Upper lobe of left lung (tissue), 6 donors: Measurements from ENCODE around the gene DDA1. TPM values are rescaled to one million over a fixed set of nuclear protein-coding genes. Genes with fewer than 3 reads are reported as not detected.
A peak's percentile ranks its signal among the peaks of the same experiment; 100 is the strongest.
"Not testable (repeated sequence)": the region's sequence is repeated elsewhere in the genome, so short reads cannot be mapped to it uniquely, and the experiment has no call there.

Experiments used
- ATAC-seq, 2 donors: fragments of 200-7000 bp; cut with Tn5 transposase; one replicate each; pipeline ENCODE4 v1.9.1; 2022; ENCODE audit warnings: mild to moderate bottlenecking in 2 of 2, moderate library complexity in 2 of 2; ENCODE audit not compliant: low FRiP score in 2 of 2
- DNase-seq, 2 donors: peaks; one replicate each; pipeline ENCODE4 v3.0.0-alpha.2; 2019 to 2020
- H3K27ac ChIP-seq, 4 donors: fragments of 200-600 bp; sonication (generic); one replicate each; pipeline ENCODE4 v1.5.1; 2016 to 2019
- H3K27me3 ChIP-seq, 4 donors: fragments of 200-600 bp; sonication (generic); one replicate each; pipeline ENCODE4 v1.5.1; 2017 to 2019
- H3K36me3 ChIP-seq, 4 donors: fragments of 200-600 bp; sonication (generic); one replicate each; pipeline ENCODE4 v1.5.1; 2016 to 2019
- H3K4me1 ChIP-seq, 4 donors: fragments of 200-600 bp; sonication (generic); one replicate each; pipeline ENCODE4 v1.5.1; 2018 to 2019
- H3K4me3 ChIP-seq, 4 donors: fragments of 200-600 bp; sonication (generic); one replicate each; pipeline ENCODE4 v1.5.1; 2017 to 2019; ENCODE audit warnings: mild to moderate bottlenecking in 2 of 4, moderate library complexity in 1 of 4
- H3K9me3 ChIP-seq, 4 donors: fragments of 200-600 bp; sonication (generic); one replicate each; pipeline ENCODE4 v1.5.1; 2018 to 2019
- CTCF ChIP-seq, 6 experiments: fragments of 450-650 bp in 4 of 6; fragments of 200-600 bp in 2 of 6; sonication (generic) in 2 of 6; IDR thresholded peaks; one replicate each; pipeline ENCODE4 v1.5.1; 2016 to 2019; ENCODE audit warnings: antibody characterized with exemption in 6 of 6
- EP300 ChIP-seq, 4 donors: sonication (generic); formaldehyde crosslinking; IDR thresholded peaks; one replicate each; pipeline ENCODE4 v1.5.1; 2017; ENCODE audit warnings: antibody characterized with exemption in 4 of 4, control low read depth in 2 of 4
- POLR2A ChIP-seq, 4 donors: fragments of 450-650 bp; IDR thresholded peaks; one replicate each; pipeline ENCODE4 v1.5.1; 2016 to 2017; ENCODE audit warnings: antibody characterized with exemption in 4 of 4, mild to moderate bottlenecking in 2 of 4
- POLR2AphosphoS5 ChIP-seq, 2 donors: sonication (generic); formaldehyde crosslinking; IDR thresholded peaks; one replicate each; pipeline ENCODE4 v1.5.1; 2017; ENCODE audit warnings: antibody characterized with exemption in 2 of 2
- WGBS, 2 donors: methylation state at CpG; one replicate each; pipeline ENCODE4 v1.1.5; 2017 to 2018; 5-methylcytosine and 5-hydroxymethylcytosine counted together
- total RNA-seq, 6 donors: library from RNA; depleted of rRNA in 4 of 6; stranded (reverse); fragments of >200 nt in 4 of 6; gene quantifications; one replicate each; pipeline versions ENCODE4 v1.1.0 to v1.2.1, GENCODE V29; 2016 to 2021
- donor health status: DM: no; HTN: no; CAD: no; lungs with moderate emphysema.
- donor health status: DM: no; HTN: yes; CAD: no; lungs with severe emphysema.

Gene DDA1
- total RNA-seq, 6 donors from 2014 or later = 11.5 to 42.8 (median 28.4) TPM

- 91 to 92% methylated on average over 13 to 14 of the region's 14 CpGs for WGBS, 2 donors
- ATAC-seq (no peak), DNase-seq (no peak)
- H3K4me1 ChIP-seq = peaks cover 4 to 24% (median 12%) of the 10 kb centered on the region in 4 donors
- no peaks in the 10 kb centered on the region for H3K9me3 ChIP-seq
- H3K27me3 ChIP-seq = no peaks in the 10 kb centered on the region
- H3K36me3 ChIP-seq = peaks cover 0 to 3% (median 0%) of the 10 kb centered on the region in 4 donors
- TF ChIP-seq CTCF (IDR thresholded peaks at IDR 0.05) (no peak), EP300 (IDR thresholded peaks at IDR 0.05) (no peak), POLR2AphosphoS5 (IDR thresholded peaks at IDR 0.05) (no peak), POLR2A (IDR thresholded peaks at IDR 0.05) (no peak)
- no peak overlapping the region for H3K4me3 ChIP-seq
- H3K27ac ChIP-seq = no peak overlapping the region
Observed at GRCh38 chr19:17293605-17294004, 15.8 kb upstream of the DDA1 start.

- ATAC-seq (peak in 1 of 2 donors; percentile 50), DNase-seq (peak in 1 of 2 donors; percentile 93)
- WGBS, 2 donors = 83% methylated on average over 23 to 48 of the region's 48 CpGs
- Histone ChIP-seq H3K27ac (no peak overlapping the region), H3K36me3 (peaks cover 0 to 3% (median 0%) of the 10 kb centered on the region in 4 donors), H3K9me3 (no peaks in the 10 kb centered on the region), H3K27me3 (no peaks in the 10 kb centered on the region), H3K4me3 (no peak overlapping the region), H3K4me1 (peaks cover 4 to 23% (median 12%) of the 10 kb centered on the region in 4 donors)
- TF ChIP-seq POLR2A (IDR thresholded peaks at IDR 0.05) (no peak), EP300 (IDR thresholded peaks at IDR 0.05) (no peak), POLR2AphosphoS5 (IDR thresholded peaks at IDR 0.05) (no peak), CTCF (IDR thresholded peaks at IDR 0.05) (no peak)
Observed at GRCh38 chr19:17294051-17294891, 15.1 kb upstream of the DDA1 start.

GRCh38 chr19:17295551-17295950 lies 13.8 kb upstream of the DDA1 start:
- H3K27ac ChIP-seq = peak overlapping the region in 1 of 4 donors; percentile 57
- not testable (repeated sequence) for ATAC-seq, H3K36me3 ChIP-seq, DNase-seq, H3K27me3 ChIP-seq, H3K4me3 ChIP-seq, H3K9me3 ChIP-seq
- 88 to 95% methylated on average over 6 of the region's 6 CpGs for WGBS, 2 donors
- peaks cover 4 to 26% (median 10%) of the 10 kb centered on the region in 4 donors for H3K4me1 ChIP-seq

- Histone ChIP-seq H3K27ac (no peak overlapping the region), H3K9me3 (no peaks in the 10 kb centered on the region), H3K27me3 (no peaks in the 10 kb centered on the region), H3K4me3 (no peak overlapping the region), H3K4me1 (peaks cover 4 to 33% (median 10%) of the 10 kb centered on the region in 4 donors), H3K36me3 (peaks cover 0 to 9% (median 4%) of the 10 kb centered on the region in 4 donors)
- WGBS, 2 donors = 55 to 60% methylated on average over 4 of the region's 4 CpGs
- DNase-seq (no peak), ATAC-seq (no peak)
- no peak for TF ChIP-seq POLR2AphosphoS5 (IDR thresholded peaks at IDR 0.05)
- no peak for TF ChIP-seq EP300 (IDR thresholded peaks at IDR 0.05)
- no peak for TF ChIP-seq POLR2A (IDR thresholded peaks at IDR 0.05)
- TF ChIP-seq CTCF (IDR thresholded peaks at IDR 0.05) = no peak
Observed at GRCh38 chr19:17296273-17296672, 13.1 kb upstream of the DDA1 start.

- no peak for ATAC-seq
- TF ChIP-seq POLR2A (IDR thresholded peaks at IDR 0.05) (no peak), EP300 (IDR thresholded peaks at IDR 0.05) (no peak), POLR2AphosphoS5 (IDR thresholded peaks at IDR 0.05) (no peak), CTCF (IDR thresholded peaks at IDR 0.05) (no peak)
- 89% methylated on average over 6 of the region's 6 CpGs for WGBS, 2 donors
- H3K27ac ChIP-seq = no peak overlapping the region
- peaks cover 3 to 36% (median 8%) of the 10 kb centered on the region in 4 donors for H3K4me1 ChIP-seq
- H3K36me3 ChIP-seq = peaks cover 0 to 9% (median 4%) of the 10 kb centered on the region in 4 donors
- no peak for DNase-seq
- no peaks in the 10 kb centered on the region for H3K27me3 ChIP-seq
- no peak overlapping the region for H3K4me3 ChIP-seq
- no peaks in the 10 kb centered on the region for H3K9me3 ChIP-seq
Observed at GRCh38 chr19:17296976-17297375, 12.4 kb upstream of the DDA1 start.
